ENCODE results near the gene SVOP.

The SVOP gene

DNA sequence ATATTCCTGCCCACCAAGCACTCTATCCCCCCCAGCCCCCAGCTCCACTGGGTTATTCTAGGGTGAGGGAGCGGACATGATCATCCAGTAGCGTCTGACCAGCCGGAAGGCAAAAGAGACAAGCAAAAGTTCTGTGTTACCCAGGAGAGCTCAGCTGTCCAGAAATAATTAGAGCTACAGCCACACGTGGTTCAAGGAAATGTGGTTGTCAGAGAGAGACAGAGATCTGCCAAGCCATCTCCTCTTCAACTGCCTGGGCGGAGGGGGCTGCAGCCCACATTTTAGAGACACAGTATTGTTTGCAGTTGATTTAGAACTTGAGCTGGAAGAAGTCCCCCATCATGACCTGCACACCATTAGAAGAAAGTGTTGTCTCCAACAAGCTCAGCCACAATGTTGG, 110.5 kb downstream of the SVOP start:
- H3K36me3 Mint-ChIP-seq, result no peaks in the 10 kb centered on the region
- no peak overlapping the region for H3K27ac Mint-ChIP-seq
- H3K27me3 Mint-ChIP-seq, result peaks cover 8% of the 10 kb centered on the region
- no peaks in the 10 kb centered on the region for H3K4me1 Mint-ChIP-seq (ENCODE audit: low read depth)
- no peak overlapping the region for H3K4me3 Mint-ChIP-seq
- H3K9me3 Mint-ChIP-seq (ENCODE audit: low read depth), result no peaks in the 10 kb centered on the region

DNA sequence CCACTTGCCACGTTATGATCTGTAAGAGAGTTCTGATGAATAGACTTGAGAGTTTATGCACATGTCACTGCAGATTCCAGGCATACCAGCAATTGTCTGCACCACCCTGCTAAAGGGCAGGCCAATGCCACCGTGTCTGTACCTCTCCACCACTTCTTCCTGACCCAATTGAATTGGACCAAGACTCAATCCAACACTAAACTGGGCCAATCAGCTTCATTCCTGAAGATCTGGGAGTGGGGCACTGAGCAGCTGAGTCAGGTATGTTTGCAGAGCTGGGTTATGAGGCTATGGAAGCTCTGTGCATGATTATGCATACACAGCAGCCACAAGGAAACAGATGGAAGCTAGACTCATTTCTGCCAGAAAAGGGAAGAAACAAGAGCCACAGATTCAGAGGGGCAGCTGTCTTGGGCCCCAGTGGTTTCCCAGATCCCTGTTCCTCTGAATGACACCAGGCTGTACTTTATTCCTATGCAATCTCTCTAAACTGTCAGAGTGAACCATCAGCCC, 113.0 kb downstream of the SVOP start:
- Mint-ChIP-seq H3K4me3 (no peak overlapping the region), H3K36me3 (no peaks in the 10 kb centered on the region), H3K4me1 (ENCODE audit: low read depth) (no peaks in the 10 kb centered on the region), H3K9me3 (ENCODE audit: low read depth) (no peaks in the 10 kb centered on the region), H3K27me3 (peaks cover 8% of the 10 kb centered on the region), H3K27ac (no peak overlapping the region)

DNA sequence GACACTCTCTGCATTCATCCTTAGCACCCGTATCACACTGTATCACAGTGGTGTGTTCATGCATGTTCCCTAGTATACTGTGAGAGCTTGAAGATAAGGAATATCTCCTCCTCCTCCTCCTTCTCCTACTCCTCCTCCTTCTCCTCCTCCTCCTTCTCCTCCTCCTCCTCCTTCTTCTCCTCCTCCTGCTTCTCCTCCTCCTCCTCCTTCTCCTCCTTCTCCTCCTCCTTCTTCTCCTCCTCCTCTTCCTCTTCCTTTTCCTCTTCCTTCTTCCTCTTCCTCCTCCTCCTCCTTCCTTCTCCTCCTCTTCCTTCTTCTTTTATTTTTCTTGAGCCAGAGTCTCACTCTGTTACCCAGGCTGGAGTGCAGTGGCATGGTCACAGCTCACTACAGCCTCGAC, 113.9 kb downstream of the SVOP start:
- Mint-ChIP-seq H3K27ac (no peak overlapping the region), H3K4me3 (no peak overlapping the region), H3K36me3 (no peaks in the 10 kb centered on the region), H3K4me1 (ENCODE audit: low read depth) (no peaks in the 10 kb centered on the region), H3K9me3 (ENCODE audit: low read depth) (no peaks in the 10 kb centered on the region), H3K27me3 (peaks cover 8% of the 10 kb centered on the region)

DNA sequence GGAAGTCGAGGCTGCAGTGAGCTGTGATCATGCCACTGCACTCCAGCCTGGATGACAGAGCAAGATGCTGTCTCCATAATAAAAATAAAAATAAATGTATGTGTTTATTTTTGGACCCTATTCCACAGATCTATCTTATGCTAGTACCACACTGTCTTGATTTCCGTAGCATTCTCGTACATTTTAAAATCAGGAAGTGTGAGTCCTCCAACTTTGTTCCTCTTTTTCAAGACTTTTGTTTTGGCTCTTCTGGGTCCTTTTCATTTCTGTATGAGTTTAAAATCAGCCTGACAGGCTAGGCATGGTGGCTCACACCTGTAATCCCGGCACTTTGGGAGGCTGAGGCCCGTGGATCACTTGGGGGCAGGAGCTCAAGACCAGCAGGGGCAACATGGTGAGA, 115.1 kb downstream of the SVOP start:
- H3K9me3 Mint-ChIP-seq (ENCODE audit: low read depth), result no peaks in the 10 kb centered on the region
- no peak overlapping the region for H3K27ac Mint-ChIP-seq
- peaks cover 8% of the 10 kb centered on the region for H3K27me3 Mint-ChIP-seq
- no peaks in the 10 kb centered on the region for H3K36me3 Mint-ChIP-seq
- no peaks in the 10 kb centered on the region for H3K4me1 Mint-ChIP-seq (ENCODE audit: low read depth)
- no peak overlapping the region for H3K4me3 Mint-ChIP-seq

DNA sequence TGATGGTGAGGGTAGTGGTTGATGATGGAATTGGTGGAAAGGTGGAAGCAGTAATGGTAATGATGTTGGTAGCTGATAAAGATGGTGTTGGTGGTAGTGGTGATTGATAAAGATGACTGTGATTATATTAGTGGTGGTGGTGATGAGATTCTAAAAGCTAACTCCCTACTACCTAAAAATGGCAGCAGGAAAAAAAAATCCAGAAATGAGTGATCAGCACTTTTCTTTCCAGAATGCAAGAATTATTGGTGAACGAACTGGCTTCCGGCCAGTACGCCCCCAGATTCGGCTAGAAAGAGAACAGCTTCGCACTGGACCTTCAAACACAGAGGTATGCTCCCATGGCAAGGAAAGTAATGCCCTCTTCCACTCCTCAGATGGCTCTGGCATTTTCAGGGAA, 121.7 kb downstream of the SVOP start:
- H3K27me3 Mint-ChIP-seq, result peaks cover 10% of the 10 kb centered on the region
- H3K36me3 Mint-ChIP-seq, result no peaks in the 10 kb centered on the region
- H3K27ac Mint-ChIP-seq, result no peak overlapping the region
- H3K4me3 Mint-ChIP-seq, result no peak overlapping the region
- no peaks in the 10 kb centered on the region for H3K4me1 Mint-ChIP-seq (ENCODE audit: low read depth)
- no peaks in the 10 kb centered on the region for H3K9me3 Mint-ChIP-seq (ENCODE audit: low read depth)

DNA sequence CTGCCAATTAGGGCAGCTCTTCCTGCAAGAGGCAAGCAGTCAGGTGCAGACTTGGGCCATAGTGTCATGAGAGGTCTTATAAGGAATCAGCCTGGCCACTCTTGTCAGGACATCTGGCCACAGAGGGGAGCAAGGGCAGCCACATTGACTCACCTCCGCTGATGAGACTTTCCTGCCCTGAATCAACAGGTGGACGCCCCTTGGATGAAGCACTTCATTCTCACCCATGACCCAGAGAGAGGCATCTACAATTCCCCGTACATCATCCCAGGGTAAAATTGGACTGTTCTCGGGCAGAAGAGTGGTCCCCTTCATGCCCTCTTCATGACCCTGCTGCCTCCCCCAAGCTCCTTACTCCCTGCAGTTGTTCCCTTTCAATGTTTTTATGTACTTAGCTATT, 124.1 kb downstream of the SVOP start:
- Mint-ChIP-seq H3K36me3 (no peaks in the 10 kb centered on the region), H3K9me3 (ENCODE audit: low read depth) (no peaks in the 10 kb centered on the region), H3K4me3 (no peak overlapping the region), H3K4me1 (ENCODE audit: low read depth) (no peaks in the 10 kb centered on the region), H3K27me3 (peaks cover 10% of the 10 kb centered on the region), H3K27ac (no peak overlapping the region)

DNA sequence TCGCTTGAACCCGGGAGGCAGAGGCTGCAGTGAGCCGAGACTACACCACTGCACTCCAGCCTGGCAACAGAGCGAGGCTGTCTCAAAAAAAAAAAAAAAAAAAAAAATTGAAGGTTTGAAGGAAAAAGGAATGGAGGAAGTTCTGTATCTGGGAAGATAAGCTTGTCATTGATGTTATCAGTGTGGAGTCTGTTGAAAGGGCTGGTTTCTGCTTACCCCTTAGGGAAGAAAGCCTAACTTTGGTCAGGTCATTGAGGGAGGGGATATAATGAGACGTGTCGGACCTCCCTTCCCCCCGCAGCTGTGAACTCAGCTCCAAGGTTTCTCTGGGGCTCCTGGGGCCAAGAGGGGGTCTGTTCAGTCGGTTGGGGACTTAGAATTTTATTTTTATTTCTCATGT, 124.5 kb downstream of the SVOP start:
- Mint-ChIP-seq H3K4me3 (no peak overlapping the region), H3K27me3 (peaks cover 10% of the 10 kb centered on the region), H3K4me1 (ENCODE audit: low read depth) (no peaks in the 10 kb centered on the region), H3K36me3 (no peaks in the 10 kb centered on the region), H3K27ac (no peak overlapping the region), H3K9me3 (ENCODE audit: low read depth) (no peaks in the 10 kb centered on the region)

DNA sequence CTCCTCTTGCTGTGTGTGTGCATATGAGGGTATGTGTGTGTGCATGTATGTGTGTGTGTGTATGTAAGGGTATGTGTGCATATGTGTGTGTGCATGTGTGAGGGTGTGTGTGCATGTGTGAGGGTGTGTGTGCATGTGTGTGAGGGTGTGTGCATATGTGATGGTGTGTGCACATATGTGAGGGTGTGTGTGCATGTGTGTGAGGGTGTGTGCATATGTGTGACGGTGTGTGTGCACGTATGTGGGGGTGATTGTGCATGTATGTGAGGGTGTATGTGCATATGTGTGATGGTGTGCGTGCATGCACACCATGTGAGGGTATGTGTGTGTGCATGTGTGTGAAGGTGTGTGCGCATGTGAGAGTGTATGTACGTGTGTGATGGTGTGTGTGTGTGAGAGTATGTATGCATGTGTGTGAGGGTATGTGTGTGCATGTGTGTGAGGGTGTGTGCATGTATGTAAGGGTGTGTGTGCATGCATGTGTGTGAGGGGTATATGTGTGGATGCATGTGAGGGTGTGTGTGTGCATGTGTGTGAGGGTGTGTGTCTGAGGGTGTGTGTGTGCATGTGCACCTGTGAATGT, 125.6 kb downstream of the SVOP start:
- H3K27ac Mint-ChIP-seq, result no peak overlapping the region
- H3K9me3 Mint-ChIP-seq (ENCODE audit: low read depth), result no peaks in the 10 kb centered on the region

DNA sequence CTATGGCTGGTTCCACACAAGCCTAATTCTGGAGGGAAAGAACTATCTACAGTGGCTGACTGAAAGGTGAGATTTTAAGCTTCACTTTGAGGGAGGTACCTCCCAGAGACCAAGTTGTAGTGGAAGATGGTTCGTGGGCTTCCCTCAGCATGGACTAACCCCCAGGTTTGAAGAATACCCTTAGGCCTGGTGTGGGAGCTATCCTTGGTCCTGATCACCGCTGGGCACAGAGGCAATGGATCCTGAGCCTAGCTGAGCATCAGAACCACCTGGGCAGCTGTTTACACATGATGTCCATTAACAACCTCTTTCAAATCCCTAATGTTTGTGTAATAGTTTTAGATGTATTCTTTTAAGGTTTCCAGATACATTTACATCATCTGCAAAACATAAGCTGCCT, 130.7 kb downstream of the SVOP start:
- H3K4me1 Mint-ChIP-seq (ENCODE audit: low read depth), result no peaks in the 10 kb centered on the region
- H3K9me3 Mint-ChIP-seq (ENCODE audit: low read depth), result no peaks in the 10 kb centered on the region
- no peaks in the 10 kb centered on the region for H3K36me3 Mint-ChIP-seq
- H3K4me3 Mint-ChIP-seq, result no peak overlapping the region
- no peak overlapping the region for H3K27ac Mint-ChIP-seq
- no peaks in the 10 kb centered on the region for H3K27me3 Mint-ChIP-seq

More for the DNA sequence above, 125.6 kb downstream of the SVOP start:
- Mint-ChIP-seq H3K4me1 (ENCODE audit: low read depth) (no peaks in the 10 kb centered on the region), H3K27me3 (peaks cover 8% of the 10 kb centered on the region), H3K36me3 (no peaks in the 10 kb centered on the region), H3K4me3 (no peak overlapping the region)

DNA sequence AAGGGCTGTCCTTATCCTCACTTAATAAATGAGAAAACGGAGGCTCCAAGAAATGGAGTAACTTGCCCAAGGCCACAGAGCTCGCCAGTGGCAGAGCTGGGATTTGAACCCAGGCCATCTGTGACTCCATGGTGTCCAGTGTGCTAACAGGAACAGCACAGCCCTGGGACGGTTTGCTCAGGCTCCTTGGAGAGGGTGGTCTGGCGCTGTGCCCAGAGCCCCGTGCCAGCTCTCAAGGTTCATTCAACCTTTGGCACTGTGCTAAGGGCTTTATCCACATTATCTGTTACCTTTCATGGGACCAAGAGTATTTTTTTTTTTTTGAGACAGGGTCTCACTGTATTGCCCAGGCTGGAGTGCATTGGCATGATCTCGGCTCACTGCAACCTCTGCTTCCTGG, 132.8 kb downstream of the SVOP start:
- Mint-ChIP-seq H3K4me3 (no peak overlapping the region), H3K4me1 (ENCODE audit: low read depth) (no peaks in the 10 kb centered on the region), H3K36me3 (no peaks in the 10 kb centered on the region), H3K27me3 (no peaks in the 10 kb centered on the region), H3K27ac (no peak overlapping the region), H3K9me3 (ENCODE audit: low read depth) (no peaks in the 10 kb centered on the region)

DNA sequence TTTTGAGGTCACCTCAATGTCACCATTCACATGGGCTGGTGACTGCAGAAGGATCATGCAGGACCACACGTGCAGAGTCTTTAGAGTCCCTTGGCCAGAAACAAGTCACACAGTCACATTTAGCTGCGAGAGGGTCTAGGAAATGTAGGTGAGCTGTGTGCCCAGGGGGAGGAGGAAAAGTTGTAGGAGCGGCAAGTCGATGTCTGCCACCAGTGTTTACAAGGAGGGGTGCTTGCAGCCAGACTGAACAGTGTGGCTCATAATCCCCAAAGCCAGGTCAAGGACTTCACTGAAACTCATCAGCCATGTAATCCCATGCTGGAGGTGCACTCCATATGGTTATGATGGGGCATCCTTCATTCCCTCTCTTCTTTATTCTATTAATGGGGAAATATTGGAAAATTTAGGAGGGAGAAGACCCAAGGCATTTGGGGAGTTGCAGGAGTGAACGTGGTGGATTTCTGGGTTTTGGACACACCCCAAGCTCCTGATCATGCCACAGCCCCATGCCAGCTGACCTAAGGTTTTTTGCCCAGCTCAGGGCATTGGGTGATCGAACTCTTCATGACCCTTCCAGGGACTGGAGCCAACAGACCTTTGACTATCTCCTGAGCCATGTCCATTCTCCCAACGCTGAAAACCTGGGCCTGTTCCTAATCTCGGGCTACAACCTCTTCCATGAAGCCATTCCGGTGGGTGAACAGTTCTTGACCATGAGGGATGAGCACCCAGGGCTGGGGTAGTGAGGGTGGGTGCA, 133.8 kb downstream of the SVOP start:
- no peak overlapping the region for H3K27ac Mint-ChIP-seq
- no peaks in the 10 kb centered on the region for H3K36me3 Mint-ChIP-seq
- no peaks in the 10 kb centered on the region for H3K4me1 Mint-ChIP-seq (ENCODE audit: low read depth)
- no peak overlapping the region for H3K4me3 Mint-ChIP-seq
- no peaks in the 10 kb centered on the region for H3K27me3 Mint-ChIP-seq
- no peaks in the 10 kb centered on the region for H3K9me3 Mint-ChIP-seq (ENCODE audit: low read depth)

DNA sequence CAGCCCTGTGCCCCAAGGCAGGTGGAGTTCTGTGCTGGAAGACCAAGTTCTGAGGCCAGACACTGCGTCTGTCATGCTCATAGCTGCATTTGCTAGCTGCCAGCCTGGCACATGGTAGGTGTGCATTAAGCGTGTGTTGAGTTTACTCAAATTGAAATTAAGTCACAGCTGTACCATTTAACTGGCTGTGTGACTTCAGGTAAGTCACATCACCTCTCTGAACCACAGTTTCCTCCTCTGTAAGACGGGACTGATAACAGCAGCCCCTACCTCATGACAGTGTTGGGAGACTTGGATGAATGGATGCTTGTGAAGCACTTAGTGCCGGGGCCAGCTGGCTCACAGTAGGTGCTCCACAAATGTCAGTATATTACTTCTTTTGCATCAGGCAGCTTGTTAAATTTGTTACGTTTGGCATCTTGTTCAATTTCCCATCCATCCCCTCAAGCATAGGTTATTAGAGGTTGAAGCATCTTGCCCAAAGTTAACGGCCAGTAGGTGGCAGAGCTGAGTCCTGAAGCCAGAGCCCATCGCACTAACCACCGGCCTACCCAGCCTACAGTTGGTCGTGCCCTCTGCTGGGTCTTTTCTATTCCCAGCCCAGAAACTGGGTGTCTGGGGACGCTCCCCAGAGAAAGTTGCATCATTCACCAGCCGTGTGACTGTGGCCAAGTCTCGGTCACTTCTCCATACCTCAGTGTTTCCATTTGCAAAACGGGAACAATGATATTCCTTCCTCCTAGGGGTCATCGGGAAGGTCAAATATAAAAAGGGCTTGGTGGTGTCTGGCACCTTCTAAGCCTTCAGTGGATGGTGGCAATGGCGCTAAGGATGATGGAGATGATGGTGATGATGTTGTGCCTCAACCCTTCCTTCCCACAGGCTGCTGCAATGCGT, 136.5 kb downstream of the SVOP start:
- H3K9me3 Mint-ChIP-seq (ENCODE audit: low read depth), result no peaks in the 10 kb centered on the region
- H3K4me1 Mint-ChIP-seq (ENCODE audit: low read depth), result no peaks in the 10 kb centered on the region
- H3K4me3 Mint-ChIP-seq, result no peak overlapping the region
- H3K36me3 Mint-ChIP-seq, result no peaks in the 10 kb centered on the region
- no peaks in the 10 kb centered on the region for H3K27me3 Mint-ChIP-seq
- no peak overlapping the region for H3K27ac Mint-ChIP-seq

DNA sequence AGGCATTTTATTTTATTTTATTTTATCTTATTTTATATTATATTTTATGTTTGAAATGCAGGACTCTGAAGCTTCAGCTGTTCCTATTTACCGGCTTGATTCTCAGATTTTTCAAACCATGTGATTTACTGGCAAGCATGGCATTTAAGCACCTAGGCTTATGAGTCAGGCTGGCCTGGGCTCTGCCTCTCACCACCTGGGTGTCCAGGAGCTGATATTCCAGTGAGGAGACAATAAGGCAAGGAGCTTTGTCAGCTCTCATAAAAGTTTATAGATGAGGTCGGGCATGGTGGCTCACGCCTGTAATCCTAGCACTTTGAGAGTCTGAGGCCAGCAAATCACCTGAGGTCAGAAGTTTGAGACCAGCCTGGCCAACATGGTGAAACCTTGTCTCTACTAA, 138.9 kb downstream of the SVOP start:
- Mint-ChIP-seq H3K9me3 (ENCODE audit: low read depth) (no peaks in the 10 kb centered on the region), H3K4me1 (ENCODE audit: low read depth) (no peaks in the 10 kb centered on the region), H3K27me3 (no peaks in the 10 kb centered on the region)

DNA sequence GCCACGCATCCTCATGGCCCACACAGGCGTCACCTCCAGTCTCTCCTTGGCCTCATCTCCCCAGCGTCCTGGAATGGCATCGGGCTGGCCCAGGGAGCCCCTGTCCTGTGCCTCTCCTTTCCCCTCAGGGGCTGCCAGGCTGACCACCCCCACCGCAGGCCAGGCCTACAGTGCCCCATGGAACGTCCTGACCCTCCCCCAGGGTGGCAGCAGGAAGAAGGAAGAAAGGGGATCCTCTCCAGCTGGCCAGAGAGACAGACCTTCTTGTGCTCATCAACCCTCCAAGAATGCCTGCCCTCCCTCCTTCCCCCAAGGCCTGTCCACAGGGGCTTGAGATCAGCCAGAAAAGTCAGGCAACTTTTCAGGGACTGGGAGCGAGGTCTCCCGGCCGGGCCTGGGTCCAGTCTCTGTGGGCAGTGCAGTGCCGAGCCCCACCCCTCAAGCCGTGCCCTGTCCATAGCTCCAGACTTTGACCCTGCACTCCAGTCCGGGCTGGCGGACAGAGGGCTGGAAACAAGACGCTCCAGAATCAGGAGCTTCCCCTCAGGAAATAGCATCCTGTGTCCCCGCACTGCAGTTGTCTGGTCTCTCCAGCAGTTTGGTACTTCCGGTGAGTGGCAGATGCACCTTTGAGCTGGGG, 141.1 kb downstream of the SVOP start, which contains the start of gene DAO:
Gene DAO (plus strand): TSS at position 478 of the 640 bp plus-strand sequence. CDS start 4,915 bp downstream, outside the sequence.
- no peaks in the 10 kb centered on the region for H3K9me3 Mint-ChIP-seq (ENCODE audit: low read depth)
- no peak within 1 kb of the TSS for H3K27ac Mint-ChIP-seq
- no peak within 1 kb of the TSS for H3K4me3 Mint-ChIP-seq
- H3K36me3 Mint-ChIP-seq, result no peaks in the 10 kb centered on the region
- no peaks in the 10 kb centered on the region for H3K27me3 Mint-ChIP-seq
- no peaks in the 10 kb centered on the region for H3K4me1 Mint-ChIP-seq (ENCODE audit: low read depth)

More for the DNA sequence above, 138.9 kb downstream of the SVOP start:
- H3K4me3 Mint-ChIP-seq, result no peak overlapping the region
- H3K36me3 Mint-ChIP-seq, result no peaks in the 10 kb centered on the region
- no peak overlapping the region for H3K27ac Mint-ChIP-seq

Data from activated naive CD8-positive, alpha-beta T cell (primary cell).